Panc1 (cell line): ENCODE data around the gene INSYN2B. TPM values are rescaled to one million over a fixed set of nuclear protein-coding genes. Genes with fewer than 3 reads are reported as not detected.

Source experiments
- ATAC-seq: fragments of 200-7000 bp; cut with Tn5 transposase; 2 replicates; pipeline ENCODE4 v1.9.1; 2020; ENCODE audit warnings: mild to moderate bottlenecking, moderate library complexity
- Bru-seq: library from RNA; stranded (reverse); fragments of 400-500 nt; gene quantifications from one replicate; lab custom pipeline; 2021; lab: Mats Ljungman, UMichigan
- BruChase-seq, 2 experiments: library from RNA; stranded (reverse); fragments of 400-500 nt; gene quantifications; one replicate each; lab custom pipeline; 2021; lab: Mats Ljungman, UMichigan
- BruUV-seq: library from RNA; stranded (reverse); fragments of 400-500 nt; replicated peaks from 2 replicates; lab custom pipeline; 2021; lab: Mats Ljungman, UMichigan
- CTCF ChIA-PET: fragments of 300-600 bp; sonication (Branson Sonifier 250); formaldehyde crosslinking; loops from one replicate; lab custom pipeline; 2022; ENCODE audit warnings: antibody characterized with exemption; lab: Charles Lee
- POLR2A ChIA-PET: fragments of 300-600 bp; sonication (Branson Sonifier 250); formaldehyde crosslinking; loops from one replicate; lab custom pipeline; 2022; ENCODE audit warnings: antibody characterized with exemption; lab: Charles Lee
- DNase-seq: peaks from one replicate; pipeline ENCODE4 v3.0.0-alpha.2; 2010; ENCODE audit warnings: low read depth, low spot score
- H3K27ac ChIP-seq: 2 replicates; pipeline ENCODE4 v1.5.1; 2011; ENCODE audit warnings: mild to moderate bottlenecking, low read length, inconsistent platforms
- H3K27me3 ChIP-seq: fragments of 200-500 bp; sonication (Bioruptor generic); 2 replicates; pipeline ENCODE4 v1.6.0; 2014; ENCODE audit warnings: low read length, inconsistent platforms; ENCODE audit not compliant: control insufficient read depth, insufficient read depth
- H3K36me3 ChIP-seq: fragments of 200-500 bp; sonication (Bioruptor generic); 2 replicates; pipeline ENCODE4 v1.5.1; 2014; ENCODE audit warnings: inconsistent platforms, mild to moderate bottlenecking, low read length, moderate library complexity; ENCODE audit not compliant: control insufficient read depth, insufficient read depth
- H3K4me1 ChIP-seq: 2 replicates; pipeline ENCODE4 v1.5.1; 2011; ENCODE audit warnings: inconsistent platforms, mild to moderate bottlenecking, low read length, moderate library complexity; ENCODE audit not compliant: control insufficient read depth, insufficient read depth
- H3K4me3 ChIP-seq, 2 experiments: 2 replicates each; pipeline ENCODE4 v1.5.1; 2011 to 2012; ENCODE audit warnings: low read depth in 2 of 2, low read length in 2 of 2, mild to moderate bottlenecking in 2 of 2, inconsistent platforms in 1 of 2, moderate library complexity in 1 of 2
- H3K9me3 ChIP-seq: fragments of 200-500 bp; sonication (Bioruptor generic); 2 replicates; pipeline ENCODE4 v1.5.1; 2014; ENCODE audit warnings: low read depth, mild to moderate bottlenecking, inconsistent platforms, low read length, moderate library complexity; ENCODE audit not compliant: control insufficient read depth, insufficient read depth
- POLR2AphosphoS5 ChIP-seq: IDR thresholded peaks from 2 replicates; pipeline ENCODE4 v1.6.1; 2012; ENCODE audit warnings: mild to moderate bottlenecking, low read depth, low read length, moderate library complexity
- SIN3A ChIP-seq: IDR thresholded peaks from 2 replicates; pipeline ENCODE4 v1.6.1; 2012; ENCODE audit warnings: low read depth, mild to moderate bottlenecking, low read length, moderate library complexity, borderline replicate concordance; ENCODE audit not compliant: insufficient read depth
- TCF7L2 ChIP-seq: IDR thresholded peaks from 2 replicates; pipeline ENCODE4 v1.6.1; 2011; ENCODE audit warnings: mild to moderate bottlenecking, low read depth, low read length, inconsistent platforms
- in situ Hi-C: cut with HindIII; loops from 2 replicates; pipeline ENCODE4 v1.10.0; 2016; ENCODE audit warnings: low sequenced_read_pairs, low pct_unique_long_range_greater_than_20kb
- intact Hi-C: fragments of 100-400 bp; cut with micrococcal nuclease; formaldehyde crosslinking; loops from one replicate; pipeline ENCODE4 v1.10.0; 2022; ENCODE audit not compliant: unreplicated experiment
- long read RNA-seq: library from polyadenylated mRNA; unstranded; transcript quantifications from one replicate; pipeline ENCODE4 v2.0.0, GENCODE V29; 2021; ENCODE audit not compliant: unreplicated experiment
- polyA plus RNA-seq: library from polyadenylated mRNA; unstranded; fragments of >200 nt; gene quantifications from one replicate; pipeline ENCODE4 v1.2.1, GENCODE V29; 2012; ENCODE audit warnings: missing spikeins; ENCODE audit not compliant: insufficient read length
- total RNA-seq: library from RNA; stranded (reverse); gene quantifications from one replicate; pipeline ENCODE4 v1.2.1, GENCODE V29; 2021; ENCODE audit not compliant: unreplicated experiment
- TF ChIP-seq, protein P1 (sequence below): fragments of 450-650 bp; IDR thresholded peaks from 2 replicates; pipeline ENCODE4 v1.5.1; 2017; ENCODE audit warnings: mild to moderate bottlenecking
- TF ChIP-seq, protein P2 (sequence below), 2 experiments: IDR thresholded peaks; 2 replicates each; pipeline ENCODE4 v1.6.1; 2011 to 2012; ENCODE audit warnings: low read depth in 2 of 2, control low read depth in 1 of 2, low read length in 1 of 2, mild to moderate bottlenecking in 1 of 2, moderate library complexity in 1 of 2; ENCODE audit not compliant: insufficient read depth in 1 of 2

The INSYN2B gene
- total RNA-seq (0.28 TPM), Bru-seq, nascent RNA (percentile 29 among the genes with signal in this experiment), BruChase-seq, experiment 1, labeled RNA remaining after a 2-hour chase (percentile 26 among the genes with signal in this experiment), BruChase-seq, experiment 2, labeled RNA remaining after a 6-hour chase (percentile 19 among the genes with signal in this experiment)
- polyA plus RNA-seq, result not detected
- long read RNA-seq, result 0 reads

DNA sequence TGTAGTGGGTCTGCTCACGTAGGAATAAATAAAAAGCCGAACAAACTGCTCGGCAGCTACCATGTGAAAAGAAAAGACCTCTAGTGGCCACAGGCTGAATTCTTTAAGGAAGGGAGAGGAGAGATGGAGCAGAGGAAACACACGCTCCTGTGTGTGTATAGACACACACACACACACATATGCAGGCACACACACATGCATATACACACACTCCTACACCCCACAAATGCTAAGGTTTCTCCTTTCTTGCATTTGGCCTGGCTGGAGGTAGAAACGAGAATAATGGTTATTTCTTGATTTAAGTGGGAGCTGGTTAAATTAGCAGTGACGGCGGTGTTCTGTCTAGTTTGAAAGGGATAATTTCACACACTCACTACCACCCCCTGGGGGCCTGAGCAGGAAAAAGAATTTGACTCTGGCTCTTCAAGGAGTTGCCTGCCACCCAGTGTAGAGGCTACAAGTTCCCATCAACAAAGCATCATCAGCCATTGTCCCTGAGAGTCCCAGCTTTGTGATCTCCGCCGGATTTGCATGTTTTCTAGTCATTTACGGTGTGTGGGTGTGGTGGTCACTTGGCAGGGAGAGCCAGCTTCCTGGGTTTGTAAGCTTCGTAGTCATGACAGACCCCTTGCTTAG lies at the start of gene INSYN2B:
Gene INSYN2B (minus strand): TSS at position 78 of the 636 bp plus-strand sequence. CDS start 96,597 bp downstream, outside the sequence.
- DNase-seq, result peak; percentile 84
- Histone ChIP-seq H3K4me3 (peak within 1 kb of the TSS; percentile 39 to 49), H3K36me3 (no peaks in the 10 kb centered on the region), H3K27me3 (no peaks in the 10 kb centered on the region; the same call in 1 of the 2 replicates), H3K9me3 (no peaks in the 10 kb centered on the region), H3K27ac (peak within 1 kb of the TSS; percentile 67; the same call in 1 of the 2 replicates), H3K4me1 (peaks cover 12% of the 10 kb centered on the region)
- intact Hi-C loops, result loop anchor here (1.0 to 2.0 kb wide), 2 partner anchors 236 to 278 kb away; no protein-coding TSS in a partner anchor
- peak; percentile 96 for ATAC-seq
- in situ Hi-C loops, result no loop called here
- ChIA-PET CTCF (interaction anchor here (0.6 to 1.5 kb wide), 11 partner anchors 12 to 1409 kb away, joined by 3 to 26 read pairs (median 4); no protein-coding TSS in a partner anchor), POLR2A (no interaction called here)
- BruUV-seq, result no TSS peak
- no peak for TF ChIP-seq POLR2AphosphoS5
- TF ChIP-seq, protein P1, sequence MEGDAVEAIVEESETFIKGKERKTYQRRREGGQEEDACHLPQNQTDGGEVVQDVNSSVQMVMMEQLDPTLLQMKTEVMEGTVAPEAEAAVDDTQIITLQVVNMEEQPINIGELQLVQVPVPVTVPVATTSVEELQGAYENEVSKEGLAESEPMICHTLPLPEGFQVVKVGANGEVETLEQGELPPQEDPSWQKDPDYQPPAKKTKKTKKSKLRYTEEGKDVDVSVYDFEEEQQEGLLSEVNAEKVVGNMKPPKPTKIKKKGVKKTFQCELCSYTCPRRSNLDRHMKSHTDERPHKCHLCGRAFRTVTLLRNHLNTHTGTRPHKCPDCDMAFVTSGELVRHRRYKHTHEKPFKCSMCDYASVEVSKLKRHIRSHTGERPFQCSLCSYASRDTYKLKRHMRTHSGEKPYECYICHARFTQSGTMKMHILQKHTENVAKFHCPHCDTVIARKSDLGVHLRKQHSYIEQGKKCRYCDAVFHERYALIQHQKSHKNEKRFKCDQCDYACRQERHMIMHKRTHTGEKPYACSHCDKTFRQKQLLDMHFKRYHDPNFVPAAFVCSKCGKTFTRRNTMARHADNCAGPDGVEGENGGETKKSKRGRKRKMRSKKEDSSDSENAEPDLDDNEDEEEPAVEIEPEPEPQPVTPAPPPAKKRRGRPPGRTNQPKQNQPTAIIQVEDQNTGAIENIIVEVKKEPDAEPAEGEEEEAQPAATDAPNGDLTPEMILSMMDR, result peak; percentile 90

DNA sequence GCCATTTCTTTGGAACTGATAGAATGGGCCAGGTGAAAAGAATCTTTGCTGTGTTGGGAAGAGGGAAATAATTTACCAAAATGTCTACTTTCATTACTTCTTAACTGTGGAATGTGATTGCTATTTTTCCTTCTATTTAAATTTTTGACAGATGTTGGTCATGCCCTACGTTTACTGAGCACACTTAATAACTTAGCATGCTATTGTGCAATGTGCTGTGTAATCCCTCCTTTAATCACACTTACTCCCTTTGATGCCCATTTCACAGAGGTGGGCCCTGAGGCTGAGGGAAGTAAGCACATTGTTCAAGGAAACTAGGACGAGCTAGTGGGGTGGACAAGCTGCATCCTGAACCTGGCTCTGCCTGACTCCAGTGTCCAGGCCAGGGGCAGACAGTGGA lies 47.8 kb upstream of the INSYN2B start:
- CTCF ChIA-PET, result no interaction called here
- no peak for TF ChIP-seq POLR2AphosphoS5
- no peak for TF ChIP-seq SIN3A
- TF ChIP-seq TCF7L2, result no peak
- TF ChIP-seq, protein P2, sequence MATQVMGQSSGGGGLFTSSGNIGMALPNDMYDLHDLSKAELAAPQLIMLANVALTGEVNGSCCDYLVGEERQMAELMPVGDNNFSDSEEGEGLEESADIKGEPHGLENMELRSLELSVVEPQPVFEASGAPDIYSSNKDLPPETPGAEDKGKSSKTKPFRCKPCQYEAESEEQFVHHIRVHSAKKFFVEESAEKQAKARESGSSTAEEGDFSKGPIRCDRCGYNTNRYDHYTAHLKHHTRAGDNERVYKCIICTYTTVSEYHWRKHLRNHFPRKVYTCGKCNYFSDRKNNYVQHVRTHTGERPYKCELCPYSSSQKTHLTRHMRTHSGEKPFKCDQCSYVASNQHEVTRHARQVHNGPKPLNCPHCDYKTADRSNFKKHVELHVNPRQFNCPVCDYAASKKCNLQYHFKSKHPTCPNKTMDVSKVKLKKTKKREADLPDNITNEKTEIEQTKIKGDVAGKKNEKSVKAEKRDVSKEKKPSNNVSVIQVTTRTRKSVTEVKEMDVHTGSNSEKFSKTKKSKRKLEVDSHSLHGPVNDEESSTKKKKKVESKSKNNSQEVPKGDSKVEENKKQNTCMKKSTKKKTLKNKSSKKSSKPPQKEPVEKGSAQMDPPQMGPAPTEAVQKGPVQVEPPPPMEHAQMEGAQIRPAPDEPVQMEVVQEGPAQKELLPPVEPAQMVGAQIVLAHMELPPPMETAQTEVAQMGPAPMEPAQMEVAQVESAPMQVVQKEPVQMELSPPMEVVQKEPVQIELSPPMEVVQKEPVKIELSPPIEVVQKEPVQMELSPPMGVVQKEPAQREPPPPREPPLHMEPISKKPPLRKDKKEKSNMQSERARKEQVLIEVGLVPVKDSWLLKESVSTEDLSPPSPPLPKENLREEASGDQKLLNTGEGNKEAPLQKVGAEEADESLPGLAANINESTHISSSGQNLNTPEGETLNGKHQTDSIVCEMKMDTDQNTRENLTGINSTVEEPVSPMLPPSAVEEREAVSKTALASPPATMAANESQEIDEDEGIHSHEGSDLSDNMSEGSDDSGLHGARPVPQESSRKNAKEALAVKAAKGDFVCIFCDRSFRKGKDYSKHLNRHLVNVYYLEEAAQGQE (IDR thresholded peaks at IDR 0.05; ENCODE audit: insufficient read depth in 1 of 2, low read depth in 2 of 2, low read length in 1 of 2), result no peak
- TF ChIP-seq, protein P1, result no peak
- H3K27me3 ChIP-seq, result no peaks in the 10 kb centered on the region
- H3K9me3 ChIP-seq, result no peaks in the 10 kb centered on the region
- H3K36me3 ChIP-seq, result no peaks in the 10 kb centered on the region
- POLR2A ChIA-PET, result interaction anchor here (0.6 kb wide), 1 partner anchor 80 kb away, joined by 3 read pairs; no protein-coding TSS in a partner anchor
- in situ Hi-C loops, result no loop called here
- ATAC-seq, result no peak
- no peak overlapping the region for H3K27ac ChIP-seq
- intact Hi-C loops, result no loop called here
- BruUV-seq, result no TSS peak
- DNase-seq, result no peak
- H3K4me1 ChIP-seq, result no peaks in the 10 kb centered on the region
- H3K4me3 ChIP-seq, result no peak overlapping the region
